ENCODE measurements around the gene HIPK2. TPM values are rescaled to one million over a fixed set of nuclear protein-coding genes. Genes with fewer than 3 reads are reported as not detected.

Gene HIPK2
- total RNA-seq, 2 donors from 2014 or later: 95.1 to 125 TPM

- Histone ChIP-seq H3K4me3 (ENCODE audit: low read length) (no peak overlapping the region), H3K27me3 (ENCODE audit: control insufficient read depth, insufficient read depth, low read length, poor library complexity, severe bottlenecking) (no peaks in the 10 kb centered on the region), H3K9ac (ENCODE audit: extremely low read depth, low read length, poor library complexity, severe bottlenecking) (peak overlapping the region; percentile 12), H3K9me3 (ENCODE audit: control insufficient read depth, low read length) (no peaks in the 10 kb centered on the region), H3K27ac (ENCODE audit: low read depth, low read length) (no peak overlapping the region), H3K36me3 (ENCODE audit: control insufficient read depth, insufficient read depth, low read length) (peaks cover 15% of the 10 kb centered on the region), H3K4me1 (ENCODE audit: control insufficient read depth, insufficient read depth, low read length) (peaks cover 17% of the 10 kb centered on the region)
- Mint-ChIP-seq H3K27ac (peak overlapping the region; percentile 70), H3K27me3 (ENCODE audit: insufficient read depth) (no peaks in the 10 kb centered on the region), H3K4me1 (peaks cover 46% of the 10 kb centered on the region), H3K9me3 (no peaks in the 10 kb centered on the region), H3K4me3 (no peak overlapping the region), H3K36me3 (ENCODE audit: low read depth) (peaks cover 4% of the 10 kb centered on the region)
- TF ChIP-seq, protein P1, sequence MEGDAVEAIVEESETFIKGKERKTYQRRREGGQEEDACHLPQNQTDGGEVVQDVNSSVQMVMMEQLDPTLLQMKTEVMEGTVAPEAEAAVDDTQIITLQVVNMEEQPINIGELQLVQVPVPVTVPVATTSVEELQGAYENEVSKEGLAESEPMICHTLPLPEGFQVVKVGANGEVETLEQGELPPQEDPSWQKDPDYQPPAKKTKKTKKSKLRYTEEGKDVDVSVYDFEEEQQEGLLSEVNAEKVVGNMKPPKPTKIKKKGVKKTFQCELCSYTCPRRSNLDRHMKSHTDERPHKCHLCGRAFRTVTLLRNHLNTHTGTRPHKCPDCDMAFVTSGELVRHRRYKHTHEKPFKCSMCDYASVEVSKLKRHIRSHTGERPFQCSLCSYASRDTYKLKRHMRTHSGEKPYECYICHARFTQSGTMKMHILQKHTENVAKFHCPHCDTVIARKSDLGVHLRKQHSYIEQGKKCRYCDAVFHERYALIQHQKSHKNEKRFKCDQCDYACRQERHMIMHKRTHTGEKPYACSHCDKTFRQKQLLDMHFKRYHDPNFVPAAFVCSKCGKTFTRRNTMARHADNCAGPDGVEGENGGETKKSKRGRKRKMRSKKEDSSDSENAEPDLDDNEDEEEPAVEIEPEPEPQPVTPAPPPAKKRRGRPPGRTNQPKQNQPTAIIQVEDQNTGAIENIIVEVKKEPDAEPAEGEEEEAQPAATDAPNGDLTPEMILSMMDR (conservative IDR thresholded peaks at IDR 0.05): no peak
- WGBS, 2 experiments (ENCODE audit: insufficient coverage in 1 of 2, insufficient read length in 1 of 2): 69 to 81% methylated on average over 3 to 10 of the region's 10 CpGs
- no peak for DNase-seq
Observed at GRCh38 chr7:139660317-139661042, 117.3 kb downstream of the HIPK2 start.

DNA sequence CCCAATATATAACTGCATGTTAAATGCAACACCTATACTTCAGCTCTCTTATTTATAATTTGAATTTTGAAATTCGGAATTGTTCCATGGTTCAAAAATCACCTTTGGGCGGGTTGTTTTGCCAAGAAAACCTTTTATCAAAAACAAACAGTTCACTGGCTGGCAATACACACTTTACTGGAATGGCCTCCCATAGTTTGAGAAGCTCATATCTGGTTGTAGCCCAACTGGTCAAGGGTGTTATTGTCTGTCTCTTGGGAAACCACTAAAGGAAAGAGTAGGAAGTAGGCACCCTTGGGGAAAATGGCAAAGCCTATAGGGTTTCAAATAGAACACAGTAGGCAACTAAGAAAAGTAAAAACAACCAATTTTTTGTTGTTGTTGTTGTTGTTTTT is 117.9 kb downstream of the HIPK2 start:
- Histone ChIP-seq H3K27ac (ENCODE audit: low read depth, low read length) (no peak overlapping the region), H3K9ac (ENCODE audit: extremely low read depth, low read length, poor library complexity, severe bottlenecking) (no peak overlapping the region), H3K4me3 (ENCODE audit: low read length) (no peak overlapping the region), H3K27me3 (ENCODE audit: control insufficient read depth, insufficient read depth, low read length, poor library complexity, severe bottlenecking) (no peaks in the 10 kb centered on the region), H3K9me3 (ENCODE audit: control insufficient read depth, low read length) (no peaks in the 10 kb centered on the region), H3K36me3 (ENCODE audit: control insufficient read depth, insufficient read depth, low read length) (peaks cover 20% of the 10 kb centered on the region), H3K4me1 (ENCODE audit: control insufficient read depth, insufficient read depth, low read length) (peaks cover 17% of the 10 kb centered on the region)
- Mint-ChIP-seq H3K4me1 (peaks cover 46% of the 10 kb centered on the region), H3K27me3 (ENCODE audit: insufficient read depth) (no peaks in the 10 kb centered on the region), H3K9me3 (no peaks in the 10 kb centered on the region), H3K4me3 (no peak overlapping the region), H3K27ac (no peak overlapping the region), H3K36me3 (ENCODE audit: low read depth) (peaks cover 4% of the 10 kb centered on the region)
- TF ChIP-seq, protein P1 (conservative IDR thresholded peaks at IDR 0.05): no peak
- no peak for DNase-seq
- WGBS, 2 experiments (ENCODE audit: insufficient coverage in 1 of 2, insufficient read length in 1 of 2): 87 to 92% methylated on average over 2 of the region's 2 CpGs

GRCh38 chr7:139658908-139659675 is 118.7 kb downstream of the HIPK2 start:
- Mint-ChIP-seq H3K36me3 (ENCODE audit: low read depth) (peaks cover 4% of the 10 kb centered on the region), H3K9me3 (no peaks in the 10 kb centered on the region), H3K4me3 (no peak overlapping the region), H3K27ac (no peak overlapping the region), H3K4me1 (peaks cover 46% of the 10 kb centered on the region), H3K27me3 (ENCODE audit: insufficient read depth) (no peaks in the 10 kb centered on the region)
- Histone ChIP-seq H3K27me3 (ENCODE audit: control insufficient read depth, insufficient read depth, low read length, poor library complexity, severe bottlenecking) (no peaks in the 10 kb centered on the region), H3K4me3 (ENCODE audit: low read length) (no peak overlapping the region), H3K27ac (ENCODE audit: low read depth, low read length) (no peak overlapping the region), H3K36me3 (ENCODE audit: control insufficient read depth, insufficient read depth, low read length) (peaks cover 29% of the 10 kb centered on the region), H3K9ac (ENCODE audit: extremely low read depth, low read length, poor library complexity, severe bottlenecking) (no peak overlapping the region), H3K9me3 (ENCODE audit: control insufficient read depth, low read length) (no peaks in the 10 kb centered on the region), H3K4me1 (ENCODE audit: control insufficient read depth, insufficient read depth, low read length) (peaks cover 17% of the 10 kb centered on the region)
- DNase-seq: no peak
- TF ChIP-seq, protein P1 (conservative IDR thresholded peaks at IDR 0.05): no peak
- 65 to 78% methylated on average over 11 to 14 of the region's 14 CpGs for WGBS, 2 experiments (ENCODE audit: insufficient coverage in 1 of 2, insufficient read length in 1 of 2)
